Subcutaneous abdominal adipose tissue (tissue), 5 donors: Measurements from ENCODE around the gene PRPSAP1.

Experiments used
- H3K27ac ChIP-seq: one replicate; pipeline ENCODE4 v1.7.0; 2013; ENCODE audit warnings: low read depth, mild to moderate bottlenecking, inconsistent platforms, low read length, moderate library complexity
- H3K27me3 ChIP-seq, 5 donors: one replicate each; pipeline ENCODE4 v1.7.0; 2013; ENCODE audit warnings: low read length in 5 of 5, inconsistent platforms in 1 of 5; ENCODE audit not compliant: control insufficient read depth in 5 of 5, insufficient read depth in 4 of 5
- H3K36me3 ChIP-seq, 5 donors: one replicate each; pipeline ENCODE4 v1.7.0; 2013; ENCODE audit warnings: low read length in 5 of 5; ENCODE audit not compliant: control insufficient read depth in 5 of 5, insufficient read depth in 5 of 5
- H3K4me1 ChIP-seq, 5 donors: one replicate each; pipeline ENCODE4 v1.7.0; 2013; ENCODE audit warnings: low read length in 5 of 5, mild to moderate bottlenecking in 3 of 5, moderate library complexity in 1 of 5; ENCODE audit not compliant: control insufficient read depth in 5 of 5, insufficient read depth in 5 of 5
- H3K4me3 ChIP-seq, 5 donors: one replicate each; pipeline ENCODE4 v1.7.0; 2013; ENCODE audit warnings: low read length in 5 of 5, low read depth in 1 of 5
- H3K9ac ChIP-seq, 5 donors: one replicate each; pipeline ENCODE4 v1.7.0; 2013; ENCODE audit warnings: low read length in 5 of 5, mild to moderate bottlenecking in 4 of 5, moderate library complexity in 3 of 5
- H3K9me3 ChIP-seq, 5 donors: one replicate each; pipeline ENCODE4 v1.7.0; 2013; ENCODE audit warnings: low read length in 5 of 5; ENCODE audit not compliant: control insufficient read depth in 5 of 5
- donor health status: healthy.
- donor health status: healthy.
- donor health status: healthy.
- donor health status: healthy.
- donor health status: healthy.

The PRPSAP1 gene

DNA sequence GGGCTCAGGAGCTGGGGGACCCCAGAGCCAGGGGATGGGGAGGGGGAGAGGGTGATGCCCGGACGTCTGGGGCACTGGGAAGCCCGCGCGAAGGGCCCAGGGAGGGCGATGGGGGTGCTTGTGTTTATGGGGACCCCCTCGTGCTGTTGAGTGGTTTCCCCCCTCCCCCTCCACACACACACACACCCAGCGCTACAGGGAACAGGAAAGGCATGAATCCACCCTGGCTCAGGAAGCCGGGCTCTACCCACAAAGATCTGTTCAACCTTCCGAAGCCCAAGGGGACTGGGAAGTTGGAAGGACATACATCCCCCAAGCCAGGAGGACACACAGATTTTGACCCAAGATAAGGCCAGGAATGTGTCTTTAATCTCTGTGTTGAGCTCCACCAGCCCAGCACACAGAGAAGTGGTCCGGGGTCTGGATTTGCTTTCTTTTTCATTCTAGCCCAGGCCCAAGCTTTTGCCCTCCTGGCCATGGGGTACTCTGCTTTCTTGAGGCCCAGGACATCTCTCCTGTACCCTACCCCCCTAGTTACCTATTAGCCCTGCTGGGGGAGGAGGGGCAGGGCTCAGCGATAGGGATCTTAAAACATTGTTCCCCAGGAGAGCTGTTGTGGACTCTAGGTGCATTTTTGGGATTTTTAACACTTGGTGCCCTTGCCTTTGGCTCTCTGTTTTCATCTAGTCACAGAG, 87.3 kb downstream of the PRPSAP1 start:
- Histone ChIP-seq H3K27me3 (no peaks in the 10 kb centered on the region), H3K9me3 (no peaks in the 10 kb centered on the region), H3K36me3 (peaks cover 0 to 21% (median 13%) of the 10 kb centered on the region in 5 donors), H3K27ac (peak overlapping the region; percentile 81), H3K9ac (peak overlapping the region; percentile 44 to 86 (median 80)), H3K4me1 (peaks cover 8 to 66% (median 58%) of the 10 kb centered on the region in 5 donors), H3K4me3 (peak overlapping the region; percentile 73 to 85 (median 81))

DNA sequence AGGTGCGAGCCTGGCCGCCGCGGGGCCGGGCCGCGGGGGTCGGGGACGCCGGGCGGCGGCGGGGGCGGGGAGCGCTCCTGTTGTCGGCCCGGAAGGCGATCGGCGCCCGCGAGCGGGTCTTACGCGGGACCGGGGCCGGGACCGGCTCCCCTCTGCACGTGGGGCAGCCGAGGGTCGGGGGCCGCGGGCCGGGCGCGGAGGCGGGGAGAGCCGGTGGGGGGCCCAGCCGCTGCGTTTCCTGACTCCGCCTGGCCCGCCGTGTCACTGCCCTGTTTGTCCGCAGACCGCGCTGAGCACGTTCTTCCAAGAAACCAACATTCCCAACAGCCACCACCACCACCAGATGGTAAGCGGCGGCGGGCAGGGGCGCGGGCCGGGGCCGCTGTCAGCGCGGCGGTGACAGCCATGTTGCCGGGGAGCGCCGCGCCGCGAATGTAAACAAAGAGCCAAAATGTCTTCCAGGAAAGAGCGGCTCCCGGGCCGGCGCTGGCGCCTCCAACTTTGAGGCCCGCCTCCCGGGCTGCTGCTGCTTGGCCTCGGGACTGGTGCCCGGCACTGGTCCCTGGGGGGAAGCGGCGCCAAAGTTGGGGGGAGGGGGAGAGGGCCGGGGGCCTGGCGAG, 88.0 kb downstream of the PRPSAP1 start:
- Histone ChIP-seq H3K4me1 (peaks cover 8 to 60% (median 51%) of the 10 kb centered on the region in 5 donors), H3K36me3 (peaks cover 0 to 18% (median 11%) of the 10 kb centered on the region in 5 donors), H3K9ac (peak overlapping the region in 4 of 5 donors; percentile 59 to 86 (median 74)), H3K27ac (peak overlapping the region; percentile 81), H3K27me3 (no peaks in the 10 kb centered on the region), H3K4me3 (peak overlapping the region in 4 of 5 donors; percentile 73 to 85 (median 83)), H3K9me3 (no peaks in the 10 kb centered on the region)

DNA sequence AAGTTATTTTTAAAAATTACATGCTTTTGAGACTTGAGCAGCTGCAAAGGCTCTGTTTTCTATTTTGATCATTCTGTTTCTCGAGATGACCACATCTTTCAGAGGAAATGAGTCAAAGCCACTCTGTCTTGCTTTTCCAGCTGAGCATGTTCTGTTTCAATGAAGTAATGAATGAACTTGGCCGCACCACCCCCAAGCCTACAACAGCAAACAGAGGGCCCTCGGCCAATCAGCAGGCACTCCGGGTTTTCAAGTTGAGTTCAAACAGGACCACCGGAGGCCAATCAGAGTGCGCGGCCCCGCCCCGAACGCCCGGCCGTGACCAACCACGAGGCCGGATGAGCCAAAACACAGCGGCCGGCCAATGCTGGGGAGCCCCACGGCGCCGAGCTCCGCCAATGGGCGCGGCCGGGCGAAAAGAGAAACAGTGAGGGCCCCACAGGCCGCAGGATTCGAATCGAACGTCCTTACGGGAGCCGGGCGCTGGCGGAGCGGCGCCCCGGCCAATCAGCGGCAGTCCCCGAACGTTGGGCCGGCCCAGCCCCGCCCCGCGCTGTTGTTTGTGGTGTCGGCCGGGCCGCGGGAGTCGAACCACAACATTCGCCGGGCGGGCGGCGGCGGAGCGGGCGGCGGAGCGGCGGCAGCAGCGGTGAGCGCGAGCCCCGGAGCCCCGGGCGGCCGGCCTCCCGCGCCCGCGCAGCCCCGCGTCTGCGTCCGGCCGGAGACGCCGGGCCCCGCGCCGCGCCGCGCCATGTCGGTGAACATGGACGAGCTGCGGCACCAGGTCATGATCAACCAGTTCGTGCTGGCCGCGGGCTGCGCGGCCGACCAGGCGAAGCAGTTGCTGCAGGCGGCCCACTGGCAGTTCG, 88.7 kb downstream of the PRPSAP1 start, which contains the start of gene UBALD2:
UBALD2 (plus strand) TSS at position 594 of the 869 bp plus-strand sequence; CDS start at position 752, 158 bp downstream.
- peaks cover 0 to 14% (median 9%) of the 10 kb centered on the region in 5 donors for H3K36me3 ChIP-seq
- H3K27ac ChIP-seq = peak within 1 kb of the TSS; percentile 81
- no peaks in the 10 kb centered on the region for H3K9me3 ChIP-seq
- peak within 1 kb of the TSS; percentile 73 to 85 (median 81) for H3K4me3 ChIP-seq
- no peaks in the 10 kb centered on the region for H3K27me3 ChIP-seq
- H3K4me1 ChIP-seq = peaks cover 8 to 65% (median 56%) of the 10 kb centered on the region in 5 donors
- peak within 1 kb of the TSS in 4 of 5 donors; percentile 59 to 86 (median 82) for H3K9ac ChIP-seq

GRCh38 chr17:76264425-76264754, 89.3 kb downstream of the PRPSAP1 start:
- Histone ChIP-seq H3K27ac (peak overlapping the region; percentile 47), H3K9ac (peak overlapping the region in 2 of 5 donors; percentile 24 to 41), H3K27me3 (no peaks in the 10 kb centered on the region), H3K4me1 (peaks cover 8 to 66% (median 56%) of the 10 kb centered on the region in 5 donors), H3K4me3 (peak overlapping the region in 1 of 5 donors; percentile 28), H3K9me3 (no peaks in the 10 kb centered on the region), H3K36me3 (peaks cover 0 to 9% (median 3%) of the 10 kb centered on the region in 5 donors)

GRCh38 chr17:76263896-76264295, 89.8 kb downstream of the PRPSAP1 start:
- Histone ChIP-seq H3K4me1 (peaks cover 8 to 65% (median 56%) of the 10 kb centered on the region in 5 donors), H3K4me3 (no peak overlapping the region), H3K36me3 (peaks cover 0 to 4% (median 0%) of the 10 kb centered on the region in 5 donors), H3K9me3 (no peaks in the 10 kb centered on the region), H3K9ac (no peak overlapping the region), H3K27ac (peak overlapping the region; percentile 47), H3K27me3 (no peaks in the 10 kb centered on the region)

GRCh38 chr17:76262732-76263344, 90.9 kb downstream of the PRPSAP1 start:
- Histone ChIP-seq H3K9me3 (no peaks in the 10 kb centered on the region), H3K4me1 (peaks cover 5 to 60% (median 49%) of the 10 kb centered on the region in 5 donors), H3K36me3 (peaks cover 0 to 3% (median 0%) of the 10 kb centered on the region in 5 donors), H3K9ac (no peak overlapping the region), H3K27me3 (no peaks in the 10 kb centered on the region), H3K4me3 (no peak overlapping the region), H3K27ac (no peak overlapping the region)

- Histone ChIP-seq H3K36me3 (no peaks in the 10 kb centered on the region), H3K4me1 (peaks cover 2 to 48% (median 37%) of the 10 kb centered on the region in 5 donors), H3K9me3 (no peaks in the 10 kb centered on the region), H3K9ac (no peak overlapping the region), H3K27ac (no peak overlapping the region), H3K4me3 (no peak overlapping the region), H3K27me3 (no peaks in the 10 kb centered on the region)
Observed at GRCh38 chr17:76261421-76262215, 92.1 kb downstream of the PRPSAP1 start.

DNA sequence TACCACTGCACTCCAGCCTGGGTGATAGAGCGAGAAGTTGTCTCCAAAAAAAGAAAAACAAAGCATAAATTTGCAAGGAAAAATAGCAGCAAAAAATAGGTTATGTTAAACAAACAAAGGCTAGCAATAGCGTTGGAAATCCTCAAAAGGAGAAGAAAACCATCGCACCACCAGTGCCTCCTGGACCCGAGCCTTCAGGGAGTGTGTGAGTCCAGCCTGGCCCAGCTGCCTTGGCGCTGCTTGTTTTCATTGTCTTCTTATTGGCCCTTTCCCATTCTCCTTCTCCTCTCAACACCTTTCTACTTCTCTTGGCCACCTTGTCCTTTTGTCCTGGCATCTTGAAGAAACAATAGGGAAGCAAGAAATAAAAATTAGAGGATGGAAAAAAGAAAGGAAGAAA, 93.0 kb downstream of the PRPSAP1 start:
- Histone ChIP-seq H3K4me3 (no peak overlapping the region), H3K9me3 (no peaks in the 10 kb centered on the region), H3K4me1 (peaks cover 0 to 42% (median 33%) of the 10 kb centered on the region in 5 donors), H3K9ac (no peak overlapping the region), H3K27ac (no peak overlapping the region), H3K36me3 (no peaks in the 10 kb centered on the region), H3K27me3 (no peaks in the 10 kb centered on the region)

DNA sequence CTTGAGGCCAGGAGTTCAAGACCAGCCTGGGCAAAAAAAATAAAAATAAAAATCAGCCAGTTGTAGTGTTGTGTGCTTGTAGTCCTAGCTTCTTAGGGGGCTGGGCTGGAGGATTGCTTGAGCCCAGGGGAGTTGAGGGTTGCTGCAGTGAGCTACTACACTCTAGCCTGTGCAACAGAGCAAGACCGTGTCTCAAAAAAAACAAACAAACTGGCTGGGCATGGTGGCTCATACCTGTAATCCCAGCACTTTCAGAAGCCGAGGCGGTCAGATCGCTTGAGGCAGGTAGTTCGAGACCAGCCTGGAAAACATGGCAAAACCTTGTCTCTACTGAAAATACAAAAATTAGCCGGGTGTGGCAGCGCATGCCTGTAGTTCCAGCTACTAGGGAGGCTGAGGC, 93.5 kb downstream of the PRPSAP1 start:
- H3K27ac ChIP-seq = no peak overlapping the region
- no peaks in the 10 kb centered on the region for H3K27me3 ChIP-seq
- no peak overlapping the region for H3K9ac ChIP-seq
- H3K4me3 ChIP-seq = no peak overlapping the region
- H3K36me3 ChIP-seq = no peaks in the 10 kb centered on the region
- H3K4me1 ChIP-seq = peaks cover 0 to 42% (median 33%) of the 10 kb centered on the region in 5 donors
- H3K9me3 ChIP-seq = no peaks in the 10 kb centered on the region
